SH-SY5Y (cell line): ENCODE measurements around the gene CRAMP1.

Experiments
- GATA2 ChIP-seq: IDR thresholded peaks from 2 replicates; pipeline ENCODE4 v1.6.1; 2011; ENCODE audit warnings: mild to moderate bottlenecking, low read depth, low read length
- GATA3 ChIP-seq: IDR thresholded peaks from 2 replicates; pipeline ENCODE4 v1.6.1; 2011; ENCODE audit warnings: low read depth, mild to moderate bottlenecking, low read length, moderate library complexity

The CRAMP1 gene

DNA sequence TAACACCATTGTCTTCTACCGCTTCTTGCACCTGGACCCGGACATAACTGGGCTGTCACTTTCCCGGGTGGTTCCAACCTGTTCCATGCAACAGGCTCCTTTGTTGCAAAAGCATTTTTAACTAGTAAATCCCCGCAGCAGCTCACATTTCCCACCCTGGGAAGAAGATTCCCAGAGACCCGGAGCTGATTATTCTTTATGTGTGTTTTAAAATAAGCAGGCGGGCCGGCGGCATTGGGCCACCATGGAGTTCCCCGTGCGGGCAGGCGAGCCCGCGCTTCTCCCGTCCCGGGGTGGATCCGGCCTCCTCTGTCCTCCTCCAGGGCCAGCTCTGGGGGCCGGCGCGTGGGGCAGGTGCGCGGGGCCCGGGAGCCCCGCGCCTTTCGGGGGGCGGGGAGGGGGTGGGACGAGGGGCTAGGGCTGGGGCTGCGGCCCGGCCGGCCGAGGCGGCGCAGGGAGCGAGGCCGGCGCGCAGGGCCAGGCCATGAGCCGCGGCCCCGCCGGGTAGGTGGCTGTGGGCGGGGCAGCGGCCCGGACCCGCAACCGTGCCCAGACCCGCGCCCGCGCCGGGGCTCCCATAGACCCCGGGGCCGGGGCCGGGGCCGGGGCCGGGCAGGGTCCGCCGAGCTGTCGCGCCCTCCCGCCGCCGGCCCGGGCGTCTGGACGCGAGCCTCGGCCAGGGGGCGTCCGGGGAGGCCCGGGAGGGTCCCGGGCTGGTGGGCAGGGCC, 1.7 kb downstream of the CRAMP1 start:
- TF ChIP-seq GATA2 (no peak), GATA3 (no peak)

DNA sequence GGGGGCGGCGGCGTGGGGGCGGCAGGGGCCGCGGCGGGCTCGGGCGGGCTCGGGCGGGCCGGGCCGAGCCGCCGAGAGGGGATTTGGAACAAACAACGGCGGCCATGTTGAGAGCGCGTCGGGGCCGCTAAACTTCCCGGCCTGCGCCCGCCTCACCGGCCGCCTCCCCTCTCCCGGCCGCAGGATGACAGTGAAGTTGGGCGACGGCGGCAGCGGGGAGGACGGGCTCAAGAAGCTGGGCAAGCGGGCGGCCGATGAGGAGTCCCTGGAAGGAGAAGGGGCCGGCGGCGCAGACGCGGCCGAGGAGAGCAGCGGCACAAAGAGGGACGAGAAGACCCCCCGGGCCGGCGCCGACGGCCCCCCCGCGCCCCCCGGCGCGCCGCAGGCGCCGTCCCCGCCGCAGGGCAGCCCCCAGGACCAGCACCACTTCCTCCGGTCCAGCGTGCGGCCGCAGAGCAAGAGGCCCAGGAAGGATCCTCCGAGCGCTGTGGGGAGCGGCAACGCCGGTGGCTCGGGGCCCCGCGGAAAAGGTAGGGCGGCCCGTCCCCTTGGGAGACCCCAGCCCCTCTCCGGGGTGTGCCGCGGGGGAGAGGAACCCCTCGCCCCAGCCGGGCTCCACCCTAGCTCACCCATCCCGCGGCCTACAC, 2.4 kb downstream of the CRAMP1 start:
- no peak for TF ChIP-seq GATA3
- TF ChIP-seq GATA2 = no peak

DNA sequence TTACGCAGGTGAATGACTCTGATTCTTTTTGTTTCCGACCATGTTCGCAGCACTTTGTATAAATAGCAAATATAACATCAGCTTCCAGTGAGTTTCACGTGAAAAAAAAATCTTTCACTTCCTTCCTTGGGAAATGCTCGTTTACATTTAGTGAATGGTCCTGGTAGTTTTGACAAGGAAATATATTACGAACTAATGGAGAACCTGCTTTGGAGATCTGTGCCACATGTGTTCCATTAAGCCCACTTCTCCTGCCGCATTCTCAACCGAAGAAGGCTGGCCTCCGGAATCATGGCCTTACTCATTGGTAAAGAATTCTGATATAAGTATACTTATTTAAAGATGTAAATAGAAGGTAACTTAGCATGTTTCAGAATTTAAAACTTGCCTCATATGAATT, 3.6 kb downstream of the CRAMP1 start:
- no peak for TF ChIP-seq GATA3

DNA sequence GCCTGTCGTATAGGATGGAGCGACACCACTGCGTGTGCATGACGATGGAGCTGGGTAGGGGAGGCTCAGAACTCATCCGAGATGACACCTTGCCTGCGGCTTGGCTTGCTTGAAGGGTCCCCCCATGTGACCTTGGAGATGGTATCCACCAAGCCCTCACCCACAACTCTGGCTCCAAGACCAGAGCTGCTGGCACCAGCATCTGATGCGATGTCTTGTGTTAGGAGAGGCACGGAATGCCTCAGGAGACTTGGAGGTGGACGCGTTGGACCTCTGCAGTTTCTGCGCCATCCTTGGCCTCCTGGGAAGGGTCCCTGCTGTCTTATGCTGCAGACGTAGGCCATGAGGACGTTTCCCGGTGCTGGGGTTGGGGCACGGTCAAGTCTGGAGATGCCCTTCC, 7.8 kb downstream of the CRAMP1 start:
- no peak for TF ChIP-seq GATA3
- no peak for TF ChIP-seq GATA2

DNA sequence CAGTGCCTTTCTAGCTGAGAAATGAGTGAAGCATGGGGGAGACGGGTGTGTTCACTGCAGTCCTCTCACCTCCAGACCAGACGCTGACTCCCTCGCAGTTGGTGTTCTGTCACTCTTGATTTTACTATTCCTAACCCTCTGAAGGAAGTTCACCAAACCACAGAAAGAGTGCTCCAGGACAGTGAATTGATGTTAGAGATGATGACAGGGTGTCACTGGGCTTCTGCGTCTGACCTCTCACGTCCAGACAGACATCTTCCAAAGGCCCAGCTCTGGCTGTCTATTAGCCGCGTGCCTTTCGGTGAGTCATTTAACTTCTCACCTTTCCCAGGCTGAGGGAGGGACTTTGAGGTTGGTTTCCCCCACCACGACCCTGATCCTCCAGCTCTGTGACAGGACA, 8.2 kb downstream of the CRAMP1 start:
- TF ChIP-seq GATA3 (no peak), GATA2 (no peak)

DNA sequence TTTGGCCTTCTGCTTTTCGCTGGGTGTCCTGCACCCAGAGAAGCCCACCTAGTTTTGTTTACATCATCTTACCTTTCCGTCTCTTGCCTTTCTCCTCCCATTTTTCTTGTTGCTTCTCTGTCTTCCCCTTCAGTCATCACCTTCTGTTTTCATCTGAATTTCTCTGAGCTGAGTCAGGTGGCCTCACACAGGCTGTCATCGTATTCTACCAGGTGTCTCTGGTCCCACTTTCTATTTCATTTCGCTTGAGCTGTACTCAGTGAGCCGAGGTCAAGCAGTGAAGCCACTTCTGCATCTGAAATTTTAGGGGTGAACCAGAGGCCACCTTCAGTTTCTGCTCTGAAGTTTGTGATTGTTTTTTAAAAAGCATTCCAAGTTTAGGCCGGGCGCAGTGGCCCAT, 9.7 kb downstream of the CRAMP1 start:
- TF ChIP-seq GATA2 (no peak), GATA3 (no peak)

DNA sequence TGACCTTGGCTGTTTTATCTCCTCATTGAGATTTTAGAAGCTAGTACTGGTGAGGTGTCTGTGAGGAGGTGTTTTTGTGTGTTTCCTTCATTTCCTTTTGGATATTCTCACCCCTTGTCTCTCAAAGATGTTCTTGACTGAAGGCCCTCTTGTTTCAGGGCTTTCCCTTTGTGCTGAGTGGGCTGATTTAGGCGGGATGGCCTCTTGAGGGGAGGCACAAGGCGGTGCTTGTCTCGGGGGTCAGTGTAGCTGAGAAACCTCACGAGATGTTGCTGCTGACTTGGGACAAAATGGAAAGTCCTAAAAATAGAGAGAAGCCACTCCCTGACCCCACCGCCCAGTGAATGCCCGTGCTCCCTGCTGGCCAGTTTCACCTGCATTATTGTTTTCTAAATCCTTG, 14.2 kb downstream of the CRAMP1 start:
- TF ChIP-seq GATA3 (no peak), GATA2 (no peak)

DNA sequence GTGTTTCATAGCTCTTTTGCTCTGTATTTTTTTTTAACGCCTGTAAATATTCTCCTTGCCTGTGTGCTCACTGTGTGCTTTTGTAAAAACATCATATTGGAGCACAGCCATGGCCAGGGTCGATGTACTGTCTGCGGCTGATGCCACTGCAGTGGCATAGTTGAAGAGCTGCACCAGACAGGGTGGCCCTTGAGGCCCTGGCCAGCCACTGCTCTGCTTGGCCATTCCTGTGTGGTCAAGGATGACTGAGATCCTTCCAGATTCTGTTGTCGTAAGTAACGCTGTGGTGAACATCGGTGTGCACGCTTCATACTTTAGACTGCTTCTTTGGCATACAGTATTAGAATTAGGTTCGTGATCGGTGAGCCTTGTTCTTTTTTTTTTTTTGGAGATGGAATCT, 14.6 kb downstream of the CRAMP1 start:
- TF ChIP-seq GATA3 (no peak), GATA2 (no peak)

DNA sequence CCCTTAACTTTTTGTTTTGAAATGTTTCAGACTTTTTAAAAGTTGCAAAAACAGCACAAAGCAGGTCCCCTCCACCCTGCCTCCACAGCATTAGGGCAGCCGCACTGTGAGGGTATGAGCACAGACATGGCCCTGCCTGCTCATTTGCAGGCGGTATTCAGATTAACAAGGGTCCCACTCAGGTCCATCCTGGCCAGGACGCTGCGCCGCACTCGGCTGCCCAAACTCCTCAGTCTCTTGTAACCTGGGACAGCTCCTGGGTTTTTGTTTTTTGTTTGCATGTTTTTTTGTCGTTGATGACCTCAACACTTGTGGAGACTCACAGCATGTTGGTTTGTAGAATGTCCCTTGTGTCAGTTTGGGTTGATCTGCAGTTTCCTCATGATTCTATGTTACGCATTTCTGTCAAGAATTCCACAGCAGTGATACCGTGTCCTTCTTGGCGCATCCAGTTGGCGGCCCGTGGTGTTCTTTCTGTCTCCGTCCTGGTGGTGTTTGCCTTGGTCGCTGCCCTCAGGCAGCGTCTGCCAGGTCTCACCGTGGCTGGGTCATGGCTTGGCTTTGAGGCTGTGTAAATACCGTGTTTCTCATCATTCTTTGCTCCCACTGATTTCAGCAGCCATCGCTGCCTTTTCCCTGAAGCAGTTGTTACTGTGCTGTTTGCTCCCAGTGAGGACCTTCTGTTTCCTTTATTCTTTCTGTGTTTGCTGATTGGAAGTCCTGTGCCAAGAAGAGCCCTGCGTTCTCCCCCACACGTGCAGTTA, 18.5 kb downstream of the CRAMP1 start:
- TF ChIP-seq GATA3 (no peak), GATA2 (no peak)

DNA sequence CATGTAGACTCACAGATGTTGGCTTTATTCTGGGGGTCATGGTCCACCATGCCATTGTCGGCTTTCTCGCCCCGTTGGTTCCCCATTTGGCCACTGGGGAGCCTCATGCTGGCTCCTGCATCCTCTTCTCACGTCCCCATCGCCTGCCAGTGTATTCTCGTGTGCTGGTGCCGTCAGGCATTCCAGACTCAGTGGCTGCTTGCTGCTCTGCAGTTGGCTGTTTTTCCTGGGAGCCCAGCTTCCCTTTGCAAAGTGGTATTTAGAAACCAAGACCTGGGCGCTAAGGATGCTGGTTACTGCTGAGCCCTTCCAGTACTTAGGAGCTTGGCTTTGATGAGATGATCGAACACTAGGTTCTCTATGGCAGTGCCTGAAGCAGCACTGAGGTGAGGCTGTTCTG, 19.1 kb downstream of the CRAMP1 start:
- no peak for TF ChIP-seq GATA2
- no peak for TF ChIP-seq GATA3

DNA sequence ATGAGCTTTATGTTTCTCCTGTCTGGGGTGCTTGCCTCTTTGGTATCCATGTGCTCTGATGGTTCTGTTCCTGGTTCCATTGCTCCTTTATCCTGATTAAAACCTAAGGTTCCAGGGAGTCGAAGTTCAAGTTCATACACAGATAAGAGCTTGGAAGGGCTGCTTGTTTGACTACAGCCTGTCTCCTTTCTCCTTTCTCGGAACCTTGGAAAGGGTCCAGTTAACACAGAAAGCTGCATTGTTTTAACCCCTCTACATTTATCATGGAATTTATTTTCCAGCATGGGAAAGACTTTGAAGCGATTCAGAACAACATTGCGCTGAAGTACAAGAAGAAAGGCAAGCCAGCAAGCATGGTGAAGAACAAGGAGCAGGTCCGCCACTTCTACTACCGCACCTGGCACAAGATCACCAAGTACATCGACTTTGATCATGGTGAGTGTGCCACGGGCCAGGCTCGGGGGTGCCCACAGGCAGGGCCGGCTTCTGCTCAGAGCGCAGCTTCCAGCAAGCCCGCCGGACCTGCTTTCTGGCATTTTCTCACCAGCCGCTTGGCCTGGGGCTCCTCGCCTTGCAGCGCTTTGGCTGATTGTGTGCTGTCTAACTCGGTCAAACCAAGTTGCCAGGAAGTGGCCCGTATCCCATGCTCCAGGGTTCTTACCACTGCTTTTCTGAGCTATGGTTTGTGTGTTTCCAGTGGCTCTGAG, 19.9 kb downstream of the CRAMP1 start:
- TF ChIP-seq GATA2 = no peak
- no peak for TF ChIP-seq GATA3

DNA sequence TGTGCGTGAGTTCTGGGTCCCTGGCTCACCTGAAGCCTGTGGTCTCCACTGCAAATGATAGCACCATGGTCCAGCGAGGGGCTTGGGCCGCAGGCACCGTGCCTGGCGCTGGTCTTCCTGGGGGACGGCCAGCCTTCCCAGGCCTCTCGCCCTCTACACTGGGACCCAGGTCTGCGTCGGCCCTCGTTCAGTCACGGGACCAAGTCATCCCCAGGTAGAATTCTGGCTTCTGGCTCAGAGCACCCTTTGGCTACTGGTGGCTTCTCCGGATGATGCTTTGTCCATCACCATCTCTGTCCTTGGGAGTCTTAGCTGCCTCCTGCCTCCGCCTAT, 20.4 kb downstream of the CRAMP1 start:
- TF ChIP-seq GATA2 (no peak), GATA3 (no peak)

DNA sequence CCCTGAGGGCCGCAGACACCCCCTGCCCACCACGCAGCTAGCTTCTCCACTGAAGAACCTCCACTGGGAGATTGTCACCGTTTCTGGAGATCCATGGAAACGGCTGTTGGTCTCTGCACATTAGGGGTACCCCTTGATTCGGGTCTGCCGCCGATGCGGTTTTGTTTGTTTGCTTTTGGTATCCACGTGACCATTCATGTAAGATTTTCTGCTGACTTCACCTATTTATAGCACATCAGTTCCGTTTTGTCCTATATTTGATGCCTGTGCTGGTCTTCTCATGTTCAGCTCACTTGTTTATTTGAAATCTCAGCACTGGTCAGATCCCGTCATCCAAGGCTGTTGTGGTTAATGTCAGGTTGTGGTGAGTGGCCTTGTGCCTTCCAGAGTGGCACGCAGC, 21.1 kb downstream of the CRAMP1 start:
- TF ChIP-seq GATA3 (no peak), GATA2 (no peak)

DNA sequence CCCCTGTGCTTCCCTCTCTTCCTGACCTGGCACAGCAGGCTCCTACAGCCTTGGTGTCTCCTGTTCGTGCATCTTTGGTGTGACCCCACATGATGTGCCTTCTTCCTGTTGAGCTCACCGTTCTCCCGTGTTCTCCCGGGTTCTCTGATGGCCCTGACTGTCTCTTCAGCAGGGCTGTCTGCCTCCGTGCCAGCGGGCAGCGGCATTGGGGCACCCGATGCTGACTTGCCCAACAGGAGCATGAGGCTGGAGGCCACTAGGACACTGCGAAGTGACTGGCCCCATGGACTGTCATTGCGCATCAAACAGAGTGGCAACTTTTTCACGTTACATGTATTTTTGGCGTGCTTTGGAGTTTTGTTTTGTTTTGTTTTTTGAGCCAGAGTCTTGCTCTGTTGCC, 22.4 kb downstream of the CRAMP1 start:
- TF ChIP-seq GATA3 = no peak
- TF ChIP-seq GATA2 = no peak
